H7 (cell line): ENCODE results near the gene RBX1. TPM values are rescaled to one million over a fixed set of nuclear protein-coding genes. Genes with fewer than 3 reads are reported as not detected.

ENCODE experiments used
- DNase-seq: peaks from one replicate; pipeline ENCODE4 v3.0.0; 2012
- H3K27me3 ChIP-seq: 2 replicates; pipeline ENCODE4 v1.6.0; 2011; ENCODE audit warnings: mild to moderate bottlenecking, low read length; ENCODE audit not compliant: control insufficient read depth, insufficient read depth
- H3K36me3 ChIP-seq: replicated peaks from 2 replicates; pipeline ENCODE4 v1.5.1; 2011; ENCODE audit warnings: low read length; ENCODE audit not compliant: control insufficient read depth, insufficient read depth
- H3K4me3 ChIP-seq: 2 replicates; pipeline ENCODE4 v1.5.1; 2011; ENCODE audit warnings: low read depth, mild to moderate bottlenecking, control low read depth, low read length, moderate library complexity; ENCODE audit not compliant: insufficient read depth
- total RNA-seq: library from RNA; depleted of rRNA; stranded (reverse); fragments of >200 nt; shearing (Covaris generic); gene quantifications from 2 replicates; pipeline ENCODE4 v1.2.3, GENCODE V29; 2014; rRNA removed

RBX1 gene
- total RNA-seq, 1 experiment from 2014 or later, result 72.7 TPM

GRCh38 chr22:41022470-41023298 lies 71.5 kb downstream of the RBX1 start:
- no peaks in the 10 kb centered on the region for H3K36me3 ChIP-seq
- peak overlapping the region; percentile 55 for H3K4me3 ChIP-seq
- peak; percentile 97 for DNase-seq
- no peaks in the 10 kb centered on the region for H3K27me3 ChIP-seq

Other genes with a start within 250 kb of the RBX1 start
- gene SLC25A17, start 132.0 kb upstream of the RBX1 start, total RNA-seq, result 35.0 and 37.8 TPM in 2 replicates
- 179 and 222 TPM in 2 replicates for gene ST13, start 94.7 kb upstream of the RBX1 start, total RNA-seq
- gene XPNPEP3, start 94.2 kb upstream of the RBX1 start, total RNA-seq, result 10.1 and 12.6 TPM in 2 replicates
- not detected in 2 replicates for gene DNAJB7, start 89.3 kb upstream of the RBX1 start, total RNA-seq
- 32.8 and 60.0 TPM in 2 replicates for gene EP300, start 141.2 kb downstream of the RBX1 start, total RNA-seq